ENCODE results near the gene EIF4G1.

- TF ChIP-seq CTCF (IDR thresholded peaks at IDR 0.05; ENCODE audit: borderline replicate concordance, extremely low read depth, low read length, poor library complexity, severe bottlenecking) (no peak), EZH2 (IDR thresholded peaks at IDR 0.05; ENCODE audit: borderline replicate concordance, low read depth, low read length, severe bottlenecking) (no peak)
These were observed 46.6 kb downstream of the EIF4G1 start for GRCh38 chr3:184360929-184361531.

Data from DND-41 (cell line).